Osteocyte (in vitro differentiated cells): ENCODE measurements around the gene UMAD1. TPM values are rescaled to one million over a fixed set of nuclear protein-coding genes. Genes with fewer than 3 reads are reported as not detected.

Experiments used
- DNase-seq: peaks from one replicate; pipeline ENCODE4 v3.0.0; 2021; ENCODE audit warnings: mixed read lengths; ENCODE audit not compliant: unreplicated experiment; ENCODE audit errors: extremely low spot score
- H3K27ac Mint-ChIP-seq: one replicate; pipeline ENCODE4 v1.8.0; 2021; ENCODE audit warnings: mild to moderate bottlenecking, mixed read lengths; ENCODE audit not compliant: unreplicated experiment
- H3K27me3 Mint-ChIP-seq: one replicate; pipeline ENCODE4 v1.8.0; 2021; ENCODE audit warnings: mixed read lengths; ENCODE audit not compliant: unreplicated experiment
- H3K36me3 Mint-ChIP-seq: one replicate; pipeline ENCODE4 v1.8.0; 2021; ENCODE audit warnings: mixed read lengths; ENCODE audit not compliant: unreplicated experiment
- H3K4me1 Mint-ChIP-seq: one replicate; pipeline ENCODE4 v1.8.0; 2021; ENCODE audit warnings: mixed read lengths; ENCODE audit not compliant: unreplicated experiment
- H3K4me3 Mint-ChIP-seq: one replicate; pipeline ENCODE4 v1.8.0; 2021; ENCODE audit warnings: mild to moderate bottlenecking, moderate library complexity, mixed read lengths; ENCODE audit not compliant: unreplicated experiment
- H3K9me3 Mint-ChIP-seq: one replicate; pipeline ENCODE4 v1.8.0; 2021; ENCODE audit warnings: mixed read lengths; ENCODE audit not compliant: unreplicated experiment
- total RNA-seq: library from RNA; stranded (reverse); gene quantifications from 2 replicates; pipeline ENCODE4 v1.2.1, GENCODE V29; 2021
- TF ChIP-seq, protein P1 (sequence below): fragments of 200-600 bp; sonication (generic); IDR thresholded peaks from 2 replicates; pipeline ENCODE4 v1.5.0; 2021; ENCODE audit warnings: antibody characterized with exemption, mild to moderate bottlenecking, moderate library complexity

Gene UMAD1
- total RNA-seq, 1 donor from 2014 or later = 10.9 TPM

DNA sequence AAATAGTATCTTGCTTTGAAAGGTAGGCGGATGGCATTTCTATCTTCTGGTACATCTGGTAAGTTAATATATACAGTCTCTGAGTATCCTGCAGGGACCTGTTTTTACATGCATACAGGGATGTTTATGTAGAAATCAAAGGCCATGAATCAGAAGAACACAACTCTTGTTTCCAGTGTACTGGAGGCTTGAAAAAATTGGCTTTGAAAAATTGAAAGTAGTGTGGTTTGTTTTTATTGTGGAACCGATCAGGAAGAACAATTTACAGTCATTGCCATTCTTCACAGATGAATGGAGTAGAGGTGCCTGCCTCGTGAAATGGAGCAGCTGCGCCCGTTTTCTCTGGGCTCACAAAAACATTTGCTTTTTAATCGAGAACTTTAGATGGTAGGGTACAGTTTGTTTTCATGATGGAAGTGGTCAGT is 131.9 kb downstream of the UMAD1 start:
- Mint-ChIP-seq H3K4me1 (peaks cover 16% of the 10 kb centered on the region), H3K9me3 (no peaks in the 10 kb centered on the region), H3K36me3 (no peaks in the 10 kb centered on the region), H3K27ac (peak overlapping the region; percentile 67), H3K27me3 (no peaks in the 10 kb centered on the region), H3K4me3 (peak overlapping the region; percentile 62)
- TF ChIP-seq, protein P1, sequence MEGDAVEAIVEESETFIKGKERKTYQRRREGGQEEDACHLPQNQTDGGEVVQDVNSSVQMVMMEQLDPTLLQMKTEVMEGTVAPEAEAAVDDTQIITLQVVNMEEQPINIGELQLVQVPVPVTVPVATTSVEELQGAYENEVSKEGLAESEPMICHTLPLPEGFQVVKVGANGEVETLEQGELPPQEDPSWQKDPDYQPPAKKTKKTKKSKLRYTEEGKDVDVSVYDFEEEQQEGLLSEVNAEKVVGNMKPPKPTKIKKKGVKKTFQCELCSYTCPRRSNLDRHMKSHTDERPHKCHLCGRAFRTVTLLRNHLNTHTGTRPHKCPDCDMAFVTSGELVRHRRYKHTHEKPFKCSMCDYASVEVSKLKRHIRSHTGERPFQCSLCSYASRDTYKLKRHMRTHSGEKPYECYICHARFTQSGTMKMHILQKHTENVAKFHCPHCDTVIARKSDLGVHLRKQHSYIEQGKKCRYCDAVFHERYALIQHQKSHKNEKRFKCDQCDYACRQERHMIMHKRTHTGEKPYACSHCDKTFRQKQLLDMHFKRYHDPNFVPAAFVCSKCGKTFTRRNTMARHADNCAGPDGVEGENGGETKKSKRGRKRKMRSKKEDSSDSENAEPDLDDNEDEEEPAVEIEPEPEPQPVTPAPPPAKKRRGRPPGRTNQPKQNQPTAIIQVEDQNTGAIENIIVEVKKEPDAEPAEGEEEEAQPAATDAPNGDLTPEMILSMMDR = no peak
- DNase-seq = no peak

DNA sequence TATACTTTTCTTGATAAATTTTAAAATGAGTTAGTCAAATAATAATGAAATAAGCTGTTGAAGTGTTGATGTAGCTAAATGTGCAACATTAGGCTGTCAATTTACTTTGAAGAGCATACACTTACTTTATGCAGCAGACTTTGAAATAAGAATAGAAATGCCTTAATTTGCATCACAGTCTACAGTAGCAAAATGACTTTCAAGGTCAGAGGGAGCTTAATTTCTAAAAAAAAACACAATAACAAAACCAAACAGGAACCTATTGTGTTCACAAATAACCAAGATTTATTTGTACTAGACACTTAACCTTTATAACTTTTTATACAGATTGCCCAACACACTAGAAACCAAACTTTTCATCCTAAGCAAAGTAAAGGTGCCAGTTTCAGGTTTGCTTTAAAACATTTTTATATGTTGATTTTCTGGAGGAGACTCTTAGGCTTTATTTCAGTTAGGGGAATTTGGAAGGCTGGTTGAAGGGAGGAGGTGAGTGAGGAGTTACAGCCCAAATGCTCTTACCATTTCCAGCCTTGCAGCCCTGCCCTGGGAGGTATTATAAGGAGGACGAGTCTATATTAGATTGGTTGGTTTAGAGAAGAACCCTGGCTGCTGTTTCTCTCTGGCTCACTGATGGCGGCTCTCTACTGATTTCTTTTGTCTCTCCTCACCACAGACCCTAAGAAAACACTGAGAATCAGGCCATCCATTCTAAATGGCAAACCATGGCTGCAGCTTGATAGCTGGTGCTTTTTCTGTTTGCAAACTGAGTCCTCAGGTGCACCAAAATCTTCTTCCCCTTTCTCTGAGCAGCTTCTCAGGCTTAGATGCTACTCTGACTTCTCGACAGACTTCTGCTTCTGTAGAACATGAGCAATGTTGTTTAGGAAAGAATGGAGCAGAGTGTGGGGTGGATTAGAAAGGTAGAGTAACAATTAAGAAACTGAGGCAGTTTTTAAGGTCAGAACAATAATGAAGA is 133.1 kb downstream of the UMAD1 start:
- Mint-ChIP-seq H3K9me3 (no peaks in the 10 kb centered on the region), H3K27me3 (no peaks in the 10 kb centered on the region)
- DNase-seq = no peak

GRCh38 chr7:7779888-7780287 is 139.3 kb downstream of the UMAD1 start:
- Mint-ChIP-seq H3K4me1 (peaks cover 4% of the 10 kb centered on the region), H3K9me3 (no peaks in the 10 kb centered on the region), H3K36me3 (no peaks in the 10 kb centered on the region), H3K27me3 (no peaks in the 10 kb centered on the region), H3K27ac (no peak overlapping the region), H3K4me3 (no peak overlapping the region)
- no peak for DNase-seq
- TF ChIP-seq, protein P1 = no peak

More for the DNA sequence above, 133.1 kb downstream of the UMAD1 start:
- Mint-ChIP-seq H3K27ac (no peak overlapping the region), H3K36me3 (no peaks in the 10 kb centered on the region), H3K4me3 (no peak overlapping the region), H3K4me1 (peaks cover 16% of the 10 kb centered on the region)
- TF ChIP-seq, protein P1 = no peak

- TF ChIP-seq, protein P1 = no peak
- Mint-ChIP-seq H3K27ac (no peak overlapping the region), H3K36me3 (no peaks in the 10 kb centered on the region), H3K4me3 (no peak overlapping the region), H3K4me1 (peaks cover 4% of the 10 kb centered on the region), H3K27me3 (no peaks in the 10 kb centered on the region), H3K9me3 (no peaks in the 10 kb centered on the region)
- DNase-seq = no peak
These were observed 142.4 kb downstream of the UMAD1 start for GRCh38 chr7:7783001-7783400.

GRCh38 chr7:7785344-7785973 is 144.9 kb downstream of the UMAD1 start:
- H3K9me3 Mint-ChIP-seq = no peaks in the 10 kb centered on the region
- no peak for DNase-seq
- TF ChIP-seq, protein P1 = no peak
- H3K4me3 Mint-ChIP-seq = no peak overlapping the region
- peaks cover 8% of the 10 kb centered on the region for H3K4me1 Mint-ChIP-seq
- H3K27me3 Mint-ChIP-seq = no peaks in the 10 kb centered on the region
- H3K36me3 Mint-ChIP-seq = no peaks in the 10 kb centered on the region
- no peak overlapping the region for H3K27ac Mint-ChIP-seq
